ENCODE data around the gene CAMTA2.

Gene CAMTA2

DNA sequence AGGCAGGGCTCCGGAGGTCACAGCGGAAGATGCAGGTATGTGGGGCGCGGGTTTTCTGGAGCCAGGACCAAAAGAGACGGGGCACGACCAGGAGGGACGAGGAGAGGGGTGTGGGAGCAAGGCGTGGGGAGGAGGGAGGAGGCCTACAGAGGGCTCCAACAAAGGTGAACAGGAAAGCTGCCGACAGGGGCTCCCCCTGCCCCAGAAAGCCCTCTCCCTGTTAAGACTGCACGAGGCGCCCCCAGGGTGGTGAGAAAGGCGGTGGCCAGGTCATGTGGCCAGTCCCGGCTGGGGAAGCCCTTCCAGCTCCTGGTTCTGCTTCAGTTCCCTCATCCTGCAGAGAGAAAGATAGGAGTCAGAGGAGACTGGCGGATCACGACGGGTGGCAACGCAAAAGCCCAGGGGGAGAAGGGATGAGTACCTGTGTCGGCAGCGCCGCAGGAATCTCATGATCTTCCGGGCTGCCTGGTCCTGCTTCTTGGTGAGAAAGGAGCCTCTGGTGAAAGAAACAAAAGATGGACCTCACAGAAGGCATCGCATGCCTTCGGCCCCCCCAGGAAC is 18.9 kb downstream of the CAMTA2 start:
- peak; percentile 49 to 52 for DNase-seq

DNA sequence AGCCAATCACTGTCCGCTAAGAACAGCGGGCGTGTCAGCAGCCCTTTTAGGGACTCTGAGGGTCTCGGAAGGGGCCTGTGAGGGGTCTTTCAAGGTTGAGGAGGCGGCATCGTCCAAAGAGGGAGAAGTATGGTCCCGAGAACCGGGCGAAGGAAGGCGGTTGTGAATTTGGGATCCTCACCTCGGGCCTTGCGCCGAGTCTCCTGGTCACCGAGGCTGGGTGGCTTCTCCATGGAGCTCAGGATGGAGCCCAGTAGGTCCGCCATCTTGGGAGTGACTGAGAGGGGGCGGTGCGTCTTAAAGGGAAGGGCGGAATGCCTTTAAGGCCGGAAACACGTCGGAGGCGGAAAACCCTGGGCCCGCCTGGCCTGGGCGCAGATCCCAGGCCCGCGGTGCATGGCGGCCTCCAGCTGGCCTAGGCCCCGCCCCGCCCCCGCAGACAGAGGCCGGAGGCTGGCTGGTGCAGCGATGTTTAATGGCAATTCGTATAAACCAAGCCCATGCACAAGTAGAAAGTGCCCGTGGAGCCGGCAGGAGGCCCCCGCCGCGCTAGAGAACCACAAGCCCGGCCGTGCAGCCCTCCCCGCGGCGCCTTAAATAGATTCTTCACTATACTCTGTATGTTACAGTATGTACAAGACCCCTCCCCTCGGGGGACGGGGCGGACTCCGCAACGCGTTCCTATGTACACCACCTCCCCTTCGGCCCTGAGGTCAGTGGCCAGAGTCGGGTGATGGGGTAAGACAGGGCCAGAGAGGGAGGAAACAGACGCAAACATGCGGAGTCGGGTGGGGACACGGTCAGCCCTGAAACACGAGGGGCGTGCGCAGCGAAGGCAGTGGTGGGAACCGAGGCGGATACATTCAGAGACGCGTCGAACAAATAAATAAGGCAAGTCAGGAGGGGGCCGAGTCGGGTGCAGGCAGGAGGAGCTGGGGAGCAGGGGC is 19.7 kb downstream of the CAMTA2 start, which contains the start of gene SPAG7:
SPAG7 (minus strand) TSS at position 279 of the 947 bp plus-strand sequence; CDS start at position 266, 13 bp downstream.
- peak; percentile 93 for DNase-seq

DNA sequence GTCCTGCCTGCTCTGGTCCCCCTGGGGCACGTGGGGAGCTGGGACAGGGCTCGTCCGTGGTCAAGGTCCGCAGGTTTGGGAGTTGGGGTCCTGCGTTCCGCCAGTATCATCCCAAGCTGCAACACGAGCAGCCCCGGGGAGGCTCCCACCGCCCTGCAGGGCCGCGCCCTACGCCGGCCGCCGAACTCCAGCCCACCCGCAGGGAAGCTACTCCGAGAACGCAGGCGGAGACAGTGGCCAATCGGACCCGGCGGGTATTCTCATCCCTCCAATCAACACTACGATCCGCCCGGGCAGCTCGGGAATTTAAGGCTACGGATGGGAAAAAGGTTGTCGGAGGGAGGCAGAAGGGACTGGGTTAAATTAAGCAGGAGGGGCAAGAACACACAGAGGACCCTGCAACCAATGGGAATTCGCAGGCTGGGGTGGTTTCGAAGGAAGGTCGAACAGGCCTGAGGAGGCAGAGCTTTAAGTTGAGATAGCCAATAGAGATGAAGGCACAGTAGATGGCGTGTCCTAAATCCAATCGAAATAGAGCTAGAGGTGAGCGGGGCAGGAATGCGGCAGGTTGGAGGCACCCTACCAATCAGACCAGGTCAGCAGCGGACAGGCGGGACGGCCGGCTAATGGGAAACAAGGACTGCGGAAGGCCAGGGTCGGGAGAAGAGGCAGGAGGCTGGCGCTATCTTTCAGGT is 20.5 kb downstream of the CAMTA2 start:
- peak; percentile 91 to 94 for DNase-seq

- DNase-seq, result no peak
These were observed 22.0 kb downstream of the CAMTA2 start for GRCh38 chr17:4965311-4965986.

GRCh38 chr17:4960279-4960922 is 27.1 kb downstream of the CAMTA2 start:
- no peak for DNase-seq

GRCh38 chr17:4959261-4959965 is 28.1 kb downstream of the CAMTA2 start:
- no peak for DNase-seq

GRCh38 chr17:4958102-4958501 is 29.4 kb downstream of the CAMTA2 start:
- DNase-seq, result no peak

- peak; percentile 60 to 64 for DNase-seq
These were observed 30.9 kb downstream of the CAMTA2 start for GRCh38 chr17:4956493-4957061.

DNA sequence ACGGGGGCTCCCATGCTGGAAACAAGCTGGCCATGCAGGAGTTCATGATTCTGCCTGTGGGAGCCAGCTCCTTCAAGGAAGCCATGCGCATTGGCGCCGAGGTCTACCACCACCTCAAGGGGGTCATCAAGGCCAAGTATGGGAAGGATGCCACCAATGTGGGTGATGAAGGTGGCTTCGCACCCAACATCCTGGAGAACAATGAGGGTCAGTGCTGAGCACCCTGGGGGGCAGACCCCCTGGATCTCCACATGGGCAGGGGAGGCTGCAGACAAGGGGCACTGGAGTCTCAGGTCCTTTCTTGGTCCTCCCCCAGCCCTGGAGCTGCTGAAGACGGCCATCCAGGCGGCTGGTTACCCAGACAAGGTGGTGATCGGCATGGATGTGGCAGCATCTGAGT is 32.4 kb downstream of the CAMTA2 start:
- no peak for DNase-seq

DNA sequence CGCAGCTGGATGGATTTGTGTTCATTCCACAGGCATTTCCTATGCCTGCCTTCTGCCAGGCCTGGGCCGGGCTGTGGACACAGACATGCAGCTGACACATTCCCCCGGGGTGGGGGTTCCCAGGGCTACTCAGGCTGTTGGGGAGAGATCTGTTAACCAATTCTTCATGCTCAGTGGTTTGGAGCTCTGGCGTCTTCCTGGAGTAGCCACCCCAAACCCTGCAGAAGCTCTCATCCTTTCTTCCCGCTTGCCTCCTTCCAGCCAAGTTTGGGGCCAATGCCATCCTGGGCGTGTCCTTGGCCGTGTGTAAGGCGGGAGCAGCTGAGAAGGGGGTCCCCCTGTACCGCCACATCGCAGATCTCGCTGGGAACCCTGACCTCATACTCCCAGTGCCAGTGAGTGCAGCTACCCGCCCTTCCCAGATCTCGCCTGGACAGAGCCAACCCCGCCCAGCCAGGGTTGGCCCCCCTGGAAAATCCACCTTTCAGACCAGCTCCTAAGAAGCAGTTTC is 34.0 kb downstream of the CAMTA2 start:
- no peak for DNase-seq

- DNase-seq, result no peak
These were observed 36.0 kb downstream of the CAMTA2 start for GRCh38 chr17:4951486-4951885.

- no peak for DNase-seq
These were observed 36.7 kb downstream of the CAMTA2 start, which contains the start of gene ENO3 for GRCh38 chr17:4950746-4951204. Gene ENO3, plus strand, starts transcription at chr17:4951119. Its CDS starts 711 bp downstream, at chr17:4951830.

GRCh38 chr17:4950075-4950745 is 37.3 kb downstream of the CAMTA2 start:
- DNase-seq, result peak; percentile 49 to 53

DNA sequence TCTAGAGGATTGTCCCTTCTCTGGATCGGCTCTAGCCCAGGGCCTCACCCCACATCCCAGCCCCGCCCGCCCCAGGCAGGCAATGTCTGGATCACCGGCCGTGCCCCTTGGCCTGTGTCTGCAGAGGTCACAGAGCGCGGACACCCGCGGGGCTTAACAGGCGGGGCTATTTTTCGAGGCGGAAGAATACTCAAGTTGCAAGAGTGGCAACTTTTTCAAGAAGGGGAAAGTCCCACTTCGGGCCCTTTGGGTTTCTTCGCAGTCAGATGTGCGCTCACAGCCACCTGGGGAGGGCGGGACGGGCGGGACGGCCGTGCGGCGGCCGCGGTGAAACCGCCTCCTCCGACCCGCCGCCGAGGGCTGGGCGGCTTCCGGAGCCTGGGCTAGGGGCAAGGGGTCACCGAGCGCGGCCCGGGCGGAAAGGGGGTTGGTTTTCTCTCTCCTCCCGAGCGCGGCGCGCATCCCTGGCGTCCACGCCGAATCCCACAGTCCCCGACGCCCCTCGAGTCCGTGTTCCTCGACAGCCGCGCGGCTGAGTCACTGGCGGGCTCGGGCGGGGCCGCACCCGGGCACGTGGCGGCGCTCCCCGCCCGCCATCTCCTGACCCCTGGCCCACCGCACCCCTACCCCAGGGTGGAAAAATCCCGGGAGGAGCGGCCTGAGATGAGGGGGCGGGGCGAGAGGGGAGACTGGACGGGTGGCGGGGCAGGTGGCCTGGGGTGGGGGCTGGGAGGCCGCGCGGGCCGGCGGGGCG is 38.0 kb downstream of the CAMTA2 start:
- DNase-seq, result peak; percentile 78 to 85

DNA sequence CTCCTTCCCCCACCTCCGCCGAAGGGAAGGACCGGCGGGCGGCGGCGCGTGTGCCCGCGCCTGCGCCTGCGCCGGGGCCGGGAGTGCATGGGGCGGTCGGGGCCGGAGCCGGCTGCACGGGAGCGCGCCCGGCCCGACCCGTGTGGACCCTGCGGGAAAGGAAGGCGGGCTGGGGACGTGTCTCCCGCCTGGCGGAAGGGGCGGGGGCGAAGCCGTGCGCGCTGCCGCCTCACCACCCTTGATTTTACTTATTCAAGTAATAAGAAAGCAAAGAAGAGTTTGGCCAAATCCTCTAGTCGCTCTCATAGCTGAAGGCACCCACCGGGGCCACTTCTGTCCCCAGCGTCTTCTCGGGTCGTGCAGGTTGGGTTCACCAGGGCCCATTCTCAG is 38.5 kb downstream of the CAMTA2 start:
- peak; percentile 78 to 80 for DNase-seq

DNA sequence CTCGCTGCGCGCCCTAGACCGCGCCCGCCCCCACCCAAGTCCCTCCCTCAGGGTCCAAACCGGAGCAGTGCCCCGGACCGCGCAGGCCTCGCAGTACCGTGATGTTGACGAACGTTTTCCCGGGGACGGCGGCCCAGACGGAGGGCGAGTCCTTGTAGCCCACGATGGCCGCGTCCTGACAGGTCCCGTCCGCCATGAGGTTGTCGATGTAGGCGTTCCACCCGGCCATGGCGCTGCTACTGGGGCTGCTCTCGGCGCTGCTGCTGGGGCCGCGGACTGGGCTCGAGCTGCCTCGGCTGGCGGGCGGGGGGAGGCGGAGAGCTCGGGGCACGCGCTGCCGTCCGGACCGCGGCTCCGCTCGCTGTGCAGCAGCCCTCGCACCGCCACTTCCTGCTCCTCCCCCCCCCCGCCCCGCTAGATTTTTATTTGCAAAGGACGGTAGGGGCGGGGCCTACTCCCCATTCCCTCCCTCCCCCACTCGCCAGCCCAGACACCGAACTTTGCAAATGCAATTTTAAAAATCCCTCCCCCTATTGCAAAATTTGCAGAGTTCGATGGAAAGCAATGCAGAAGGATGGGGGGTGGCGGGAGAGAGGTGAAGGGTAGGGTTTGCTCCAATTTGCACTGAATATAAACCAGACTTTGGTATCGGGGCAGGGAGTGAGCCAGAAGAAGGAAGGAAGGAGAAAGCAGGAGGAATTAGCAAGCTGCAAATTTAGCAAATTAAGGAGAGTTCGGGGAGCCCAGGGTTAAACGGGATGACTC is 39.1 kb downstream of the CAMTA2 start, which contains the start of gene PFN1:
PFN1 (minus strand) TSS at position 365 of the 765 bp plus-strand sequence; CDS start at position 229, 136 bp downstream.
- peak; percentile 92 for DNase-seq

- peak; percentile 73 to 75 for DNase-seq
These were observed 39.9 kb downstream of the CAMTA2 start for GRCh38 chr17:4947411-4948165.

DNA sequence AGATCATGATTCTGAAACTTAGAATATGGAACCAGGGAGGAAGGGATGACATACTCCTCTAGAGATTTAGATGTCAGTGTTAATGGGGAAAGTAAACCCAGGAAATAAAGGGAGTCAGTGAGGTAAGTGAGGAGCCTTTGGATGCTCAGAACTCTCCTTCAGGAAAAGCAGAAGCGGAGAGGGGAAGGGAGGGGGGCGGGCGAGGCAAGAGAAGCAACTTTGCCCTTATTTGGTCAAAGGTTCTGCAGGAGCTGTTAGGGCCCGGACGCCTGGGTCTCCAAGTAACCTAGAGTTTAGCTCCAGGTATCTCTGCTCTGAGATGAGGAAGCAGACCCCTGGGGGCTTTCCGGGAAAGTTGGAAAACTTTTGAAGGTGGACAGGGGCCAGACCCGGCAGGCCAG is 40.5 kb downstream of the CAMTA2 start:
- no peak for DNase-seq
